ENCODE results near the gene TLE7.

Gene TLE7

DNA sequence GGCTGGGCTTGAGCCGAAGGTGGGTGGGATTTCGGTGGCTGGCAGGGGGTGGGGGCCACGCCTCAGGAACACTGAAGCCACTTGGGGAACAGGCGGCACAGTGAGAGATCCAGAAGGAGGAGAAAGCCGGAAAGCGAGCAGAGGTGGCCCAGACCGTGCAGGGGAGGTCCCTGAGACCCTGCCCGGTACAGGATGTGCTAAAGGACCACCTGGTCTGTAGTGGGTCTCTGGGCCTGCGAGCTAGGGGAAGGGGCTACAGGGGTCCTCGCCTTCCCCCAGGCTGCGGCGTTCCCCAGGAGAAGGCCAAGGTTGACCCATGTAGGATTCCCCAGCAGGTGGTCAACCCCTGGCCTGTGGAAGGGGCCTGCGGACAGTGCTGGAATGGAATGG is at the start of gene TLE7:
TSS of gene TLE7 (minus strand) at position 4 of the 390 bp plus-strand sequence. CDS start 8,730 bp downstream, outside the sequence.
- TF ChIP-seq, protein P1, sequence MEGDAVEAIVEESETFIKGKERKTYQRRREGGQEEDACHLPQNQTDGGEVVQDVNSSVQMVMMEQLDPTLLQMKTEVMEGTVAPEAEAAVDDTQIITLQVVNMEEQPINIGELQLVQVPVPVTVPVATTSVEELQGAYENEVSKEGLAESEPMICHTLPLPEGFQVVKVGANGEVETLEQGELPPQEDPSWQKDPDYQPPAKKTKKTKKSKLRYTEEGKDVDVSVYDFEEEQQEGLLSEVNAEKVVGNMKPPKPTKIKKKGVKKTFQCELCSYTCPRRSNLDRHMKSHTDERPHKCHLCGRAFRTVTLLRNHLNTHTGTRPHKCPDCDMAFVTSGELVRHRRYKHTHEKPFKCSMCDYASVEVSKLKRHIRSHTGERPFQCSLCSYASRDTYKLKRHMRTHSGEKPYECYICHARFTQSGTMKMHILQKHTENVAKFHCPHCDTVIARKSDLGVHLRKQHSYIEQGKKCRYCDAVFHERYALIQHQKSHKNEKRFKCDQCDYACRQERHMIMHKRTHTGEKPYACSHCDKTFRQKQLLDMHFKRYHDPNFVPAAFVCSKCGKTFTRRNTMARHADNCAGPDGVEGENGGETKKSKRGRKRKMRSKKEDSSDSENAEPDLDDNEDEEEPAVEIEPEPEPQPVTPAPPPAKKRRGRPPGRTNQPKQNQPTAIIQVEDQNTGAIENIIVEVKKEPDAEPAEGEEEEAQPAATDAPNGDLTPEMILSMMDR (IDR thresholded peaks at IDR 0.05; ENCODE audit: insufficient read depth, missing control alignments), result no peak
- no peak for DNase-seq (ENCODE audit: insufficient read length, low spot score)
- FAIRE-seq, result no peak

DNA sequence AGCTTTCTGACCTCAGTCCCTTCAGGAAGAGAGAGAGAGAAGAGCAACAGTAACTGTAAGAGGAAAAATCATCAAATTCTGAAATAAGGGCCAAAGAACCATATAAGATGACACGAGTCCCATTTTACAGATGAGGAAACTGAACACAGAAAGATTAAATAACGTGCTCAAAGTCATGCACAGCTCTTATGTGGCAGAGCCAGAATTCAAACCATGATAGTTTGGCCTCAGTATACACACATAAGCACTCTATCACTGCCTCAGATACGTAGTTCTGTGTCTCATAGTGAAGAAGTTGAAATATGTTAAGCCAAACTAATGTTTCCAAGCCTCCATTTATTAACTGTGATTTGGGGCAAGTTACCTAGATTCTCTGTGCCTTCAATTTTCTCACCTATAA is 49.2 kb upstream of the TLE7 start:
- TF ChIP-seq, protein P1 (IDR thresholded peaks at IDR 0.05; ENCODE audit: insufficient read depth, missing control alignments), result no peak
- no peak for DNase-seq (ENCODE audit: insufficient read length, low spot score)
- FAIRE-seq, result no peak

DNA sequence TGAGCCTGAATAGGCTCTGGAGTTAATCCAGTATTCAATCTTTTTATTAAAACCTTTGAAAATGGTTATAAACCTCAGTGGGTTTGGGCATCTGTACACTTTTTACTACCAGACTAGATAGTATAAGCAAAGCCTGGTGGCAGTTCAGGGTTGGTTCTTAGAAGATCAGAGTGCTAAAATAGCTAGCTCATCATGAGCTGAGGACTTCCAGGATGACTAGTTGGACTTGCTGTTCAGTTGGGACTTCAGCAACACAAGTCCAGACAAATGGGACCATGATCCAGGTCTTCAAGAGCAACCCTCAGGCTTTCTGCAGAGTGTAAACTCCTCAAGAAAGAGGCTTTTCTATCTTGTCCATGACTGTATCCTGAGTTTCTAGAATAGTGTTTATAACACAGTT is 48.5 kb upstream of the TLE7 start:
- TF ChIP-seq, protein P1 (IDR thresholded peaks at IDR 0.05; ENCODE audit: insufficient read depth, missing control alignments), result no peak
- DNase-seq (ENCODE audit: insufficient read length, low spot score), result no peak
- FAIRE-seq, result no peak

GRCh38 chr16:71489122-71489521 is 47.3 kb upstream of the TLE7 start, which contains the start of gene ZNF19:
Gene ZNF19 (minus strand): TSS chr16:71489324. CDS start chr16:71482114, 7,210 bp downstream.
- TF ChIP-seq, protein P1 (IDR thresholded peaks at IDR 0.05; ENCODE audit: insufficient read depth, missing control alignments), result no peak
- FAIRE-seq, result no peak

DNA sequence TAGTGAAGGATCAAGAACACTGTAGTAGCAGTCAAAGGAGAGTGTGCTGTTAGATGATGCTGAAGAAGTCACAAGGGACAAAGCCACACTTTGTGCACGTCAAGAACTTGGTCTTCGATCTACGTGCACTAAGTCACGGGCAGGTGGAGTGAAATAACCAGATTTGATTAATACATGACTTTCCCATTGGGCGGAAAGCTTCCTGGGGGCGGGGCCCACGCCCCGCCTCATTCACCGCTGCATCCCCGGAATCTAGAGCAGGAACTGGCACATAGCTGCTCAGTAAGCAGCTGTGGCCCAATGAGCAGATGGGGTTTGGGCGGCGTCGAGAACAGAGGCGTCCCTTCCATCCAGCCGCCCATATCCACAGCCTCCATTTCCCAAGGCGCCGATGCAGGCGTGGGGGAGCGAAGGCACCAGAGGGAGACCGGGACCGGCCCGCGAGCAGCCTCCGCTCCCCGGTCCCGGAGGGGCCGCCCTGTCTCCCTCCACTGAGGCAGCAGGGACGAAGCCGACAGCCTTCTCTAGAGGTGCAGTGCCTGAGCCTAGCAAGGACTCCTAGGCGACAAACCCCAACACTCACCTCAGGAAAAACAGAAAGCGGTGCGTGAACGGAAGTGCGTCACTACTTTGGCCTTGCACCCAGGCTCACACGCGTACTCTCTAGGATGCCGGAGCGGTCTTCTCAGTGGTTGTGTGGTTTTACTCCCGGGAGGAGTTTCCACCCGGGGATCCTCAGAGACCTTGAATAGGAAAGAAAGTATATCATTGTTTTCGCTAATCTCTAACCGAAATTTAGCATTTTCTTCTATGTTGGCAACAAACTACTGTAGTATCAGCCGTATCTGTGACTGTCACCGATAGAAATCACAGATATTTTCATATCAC is 42.4 kb upstream of the TLE7 start:
- TF ChIP-seq, protein P1 (IDR thresholded peaks at IDR 0.05; ENCODE audit: insufficient read depth, missing control alignments), result no peak
- no peak for FAIRE-seq
- DNase-seq (ENCODE audit: insufficient read length, low spot score), result no peak

More at GRCh38 chr16:71489122-71489521, 47.3 kb upstream of the TLE7 start, which contains the start of gene ZNF19:
- no peak for DNase-seq (ENCODE audit: insufficient read length, low spot score)

DNA sequence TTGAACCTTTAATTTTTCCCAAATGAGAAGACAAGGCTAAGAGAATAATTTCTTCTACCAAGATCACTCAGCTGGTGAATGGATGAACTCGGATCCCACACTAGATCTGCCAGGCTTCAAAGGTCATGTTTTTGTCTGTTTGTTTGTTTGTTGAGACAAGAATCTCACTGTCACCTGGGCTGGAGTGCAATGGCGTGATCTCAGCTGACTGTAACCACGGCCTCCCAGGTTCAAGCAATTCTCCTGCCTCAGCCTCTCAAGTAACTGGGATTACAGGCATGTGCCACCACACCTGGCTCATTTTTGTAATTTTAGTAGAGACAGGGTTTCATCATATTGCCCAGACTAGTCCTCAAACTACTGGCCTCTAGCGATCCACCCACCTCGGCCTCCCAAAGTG is 40.7 kb upstream of the TLE7 start:
- TF ChIP-seq, protein P1 (IDR thresholded peaks at IDR 0.05; ENCODE audit: insufficient read depth, missing control alignments), result no peak
- DNase-seq (ENCODE audit: insufficient read length, low spot score), result no peak
- FAIRE-seq, result no peak

DNA sequence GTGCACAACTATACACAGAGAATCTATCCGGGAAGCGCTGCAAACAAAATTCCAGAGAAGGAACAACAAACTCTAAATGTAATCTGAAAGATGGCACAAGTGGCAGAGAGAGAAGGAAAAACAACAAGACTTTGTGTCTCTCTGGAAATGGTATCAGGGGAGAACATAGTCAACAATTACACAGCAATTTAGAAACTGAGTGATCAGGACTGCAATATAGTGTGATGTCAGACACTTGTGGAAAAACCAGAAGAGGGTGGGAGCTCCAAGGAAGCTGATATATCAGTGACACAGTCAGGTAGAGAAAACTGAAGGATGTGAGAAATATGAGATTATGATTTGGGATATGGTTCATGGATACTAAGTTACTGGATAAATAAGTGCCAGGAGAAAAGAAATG is 39.1 kb upstream of the TLE7 start:
- TF ChIP-seq, protein P1 (IDR thresholded peaks at IDR 0.05; ENCODE audit: insufficient read depth, missing control alignments), result no peak
- FAIRE-seq, result no peak
- DNase-seq (ENCODE audit: insufficient read length, low spot score), result no peak
